Testis (tissue), 3 donors: Measurements from ENCODE around the gene AKAP10. TPM values are rescaled to one million over a fixed set of nuclear protein-coding genes. Genes with fewer than 3 reads are reported as not detected.
A peak's percentile ranks its signal among the peaks of the same experiment; 100 is the strongest.

ENCODE experiments used
- DNase-seq: peaks from one replicate; pipeline ENCODE4 v3.0.0-alpha.2; 2019
- H3K27ac ChIP-seq, 2 donors: fragments of 200-600 bp; sonication (generic); one replicate each; pipeline ENCODE4 v1.5.1; 2019
- H3K27me3 ChIP-seq: fragments of 200-600 bp; sonication (generic); one replicate; pipeline ENCODE4 v1.5.1; 2019
- H3K36me3 ChIP-seq: fragments of 200-600 bp; sonication (generic); one replicate; pipeline ENCODE4 v1.5.1; 2017; ENCODE audit warnings: low read depth; ENCODE audit errors: missing control alignments
- H3K4me1 ChIP-seq: fragments of 200-600 bp; sonication (generic); one replicate; pipeline ENCODE4 v1.5.1; 2019
- H3K4me3 ChIP-seq, 2 donors: fragments of 200-600 bp; sonication (generic); one replicate each; pipeline ENCODE4 v1.5.1; 2017 to 2019
- H3K9me3 ChIP-seq: fragments of 200-600 bp; sonication (generic); one replicate; pipeline ENCODE4 v1.5.1; 2017
- POLR2A ChIP-seq: fragments of 450-650 bp; IDR thresholded peaks from one replicate; pipeline ENCODE4 v1.6.1; 2017; ENCODE audit warnings: antibody characterized with exemption, mild to moderate bottlenecking, moderate library complexity
- WGBS, 2 donors: methylation state at CpG; one replicate each; pipeline ENCODE4 v1.1.5; 2018; 5-methylcytosine and 5-hydroxymethylcytosine counted together
- intact Hi-C: fragments of 100-400 bp; cut with DNase I; formaldehyde crosslinking; loops from one replicate; pipeline ENCODE4 v1.15.1; 2023; ENCODE audit warnings: low total_unique reads
- polyA plus RNA-seq: library from polyadenylated mRNA; stranded (reverse); fragments of 350-450 nt; fragmentation: Illumina TruSeq; extraction: RNeasy Lipid Tissue Mini Kit (QIAGEN cat#74804); gene quantifications from one replicate; pipeline ENCODE4 v1.2.3, GENCODE V29; 2014; ENCODE audit warnings: low read depth, low replicate concordance; ENCODE audit not compliant: insufficient read depth
- total RNA-seq, 2 donors: library from RNA; depleted of rRNA; stranded (reverse); fragments of >200 nt; gene quantifications; one replicate each; pipeline ENCODE4 v1.2.3, GENCODE V29; 2016
- TF ChIP-seq, protein P1 (sequence below), 3 experiments: fragments of 450-650 bp in 2 of 3; fragments of 200-600 bp in 1 of 3; sonication (generic) in 1 of 3; IDR thresholded peaks; one replicate each; pipeline ENCODE4 v1.5.1; 2016 to 2019; ENCODE audit warnings: antibody characterized with exemption in 3 of 3, mild to moderate bottlenecking in 2 of 3, moderate library complexity in 1 of 3

Gene AKAP10
- total and polyA plus RNA-seq, 3 donors from 2014 or later = 36.0 to 40.0 (median 38.4) TPM

- DNase-seq = peak; percentile 52
- Histone ChIP-seq H3K27me3 (no peaks in the 10 kb centered on the region), H3K9me3 (no peaks in the 10 kb centered on the region), H3K36me3 (no peaks in the 10 kb centered on the region), H3K4me3 (no peak overlapping the region), H3K4me1 (no peaks in the 10 kb centered on the region), H3K27ac (no peak overlapping the region)
- no peak for TF ChIP-seq POLR2A
- TF ChIP-seq, protein P1, sequence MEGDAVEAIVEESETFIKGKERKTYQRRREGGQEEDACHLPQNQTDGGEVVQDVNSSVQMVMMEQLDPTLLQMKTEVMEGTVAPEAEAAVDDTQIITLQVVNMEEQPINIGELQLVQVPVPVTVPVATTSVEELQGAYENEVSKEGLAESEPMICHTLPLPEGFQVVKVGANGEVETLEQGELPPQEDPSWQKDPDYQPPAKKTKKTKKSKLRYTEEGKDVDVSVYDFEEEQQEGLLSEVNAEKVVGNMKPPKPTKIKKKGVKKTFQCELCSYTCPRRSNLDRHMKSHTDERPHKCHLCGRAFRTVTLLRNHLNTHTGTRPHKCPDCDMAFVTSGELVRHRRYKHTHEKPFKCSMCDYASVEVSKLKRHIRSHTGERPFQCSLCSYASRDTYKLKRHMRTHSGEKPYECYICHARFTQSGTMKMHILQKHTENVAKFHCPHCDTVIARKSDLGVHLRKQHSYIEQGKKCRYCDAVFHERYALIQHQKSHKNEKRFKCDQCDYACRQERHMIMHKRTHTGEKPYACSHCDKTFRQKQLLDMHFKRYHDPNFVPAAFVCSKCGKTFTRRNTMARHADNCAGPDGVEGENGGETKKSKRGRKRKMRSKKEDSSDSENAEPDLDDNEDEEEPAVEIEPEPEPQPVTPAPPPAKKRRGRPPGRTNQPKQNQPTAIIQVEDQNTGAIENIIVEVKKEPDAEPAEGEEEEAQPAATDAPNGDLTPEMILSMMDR (IDR thresholded peaks at IDR 0.05) = no peak
- WGBS, 2 donors = 33 to 52% methylated on average over 4 of the region's 4 CpGs
- intact Hi-C loops = loop anchor here (5.0 kb wide), 1 partner anchor 131 kb away; no protein-coding TSS in a partner anchor
These were observed 13.7 kb upstream of the AKAP10 start for GRCh38 chr17:19991252-19991885.

DNA sequence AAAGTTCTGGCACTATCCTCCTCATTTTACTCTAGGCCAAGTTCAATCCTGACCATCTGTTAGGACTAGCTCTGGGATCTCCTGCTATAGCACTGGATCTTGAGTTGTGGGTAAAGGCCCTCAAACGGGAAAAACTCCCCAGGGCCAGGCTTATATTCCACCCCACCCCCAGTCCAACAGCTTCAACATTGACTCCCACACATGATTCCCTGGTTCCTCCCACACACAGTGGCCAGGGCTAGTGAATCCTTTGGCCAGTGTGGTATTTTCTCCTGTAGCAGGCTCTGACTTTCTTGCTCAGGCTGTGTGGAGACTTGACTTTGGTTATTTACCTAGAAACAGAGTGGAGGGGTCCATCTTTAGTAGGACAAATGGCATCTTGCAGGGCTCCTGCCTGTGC is 10.3 kb upstream of the AKAP10 start:
- Histone ChIP-seq H3K27me3 (no peaks in the 10 kb centered on the region), H3K4me1 (no peaks in the 10 kb centered on the region), H3K27ac (no peak overlapping the region), H3K9me3 (no peaks in the 10 kb centered on the region), H3K4me3 (no peak overlapping the region), H3K36me3 (no peaks in the 10 kb centered on the region)
- TF ChIP-seq POLR2A = no peak
- TF ChIP-seq, protein P1 (IDR thresholded peaks at IDR 0.05) = no peak
- intact Hi-C loops = no loop called here
- DNase-seq = no peak
- WGBS, 2 donors = 42 to 50% methylated on average over 1 of the region's 1 CpG

GRCh38 chr17:19986941-19987861 is 9.6 kb upstream of the AKAP10 start:
- Histone ChIP-seq H3K36me3 (no peaks in the 10 kb centered on the region), H3K4me3 (no peak overlapping the region), H3K27me3 (no peaks in the 10 kb centered on the region), H3K27ac (no peak overlapping the region), H3K9me3 (no peaks in the 10 kb centered on the region), H3K4me1 (no peaks in the 10 kb centered on the region)
- intact Hi-C loops = no loop called here
- DNase-seq = no peak
- 81 to 88% methylated on average over 13 of the region's 13 CpGs for WGBS, 2 donors
- TF ChIP-seq, protein P1 (IDR thresholded peaks at IDR 0.05) = no peak
- no peak for TF ChIP-seq POLR2A

- WGBS, 2 donors = 33 to 65% methylated on average over 26 to 43 of the region's 43 CpGs
- intact Hi-C loops = no loop called here
- Histone ChIP-seq H3K4me3 (peak overlapping the region; percentile 29 to 43), H3K27ac (peak overlapping the region in 1 of 2 donors; percentile 31), H3K9me3 (no peaks in the 10 kb centered on the region), H3K36me3 (no peaks in the 10 kb centered on the region), H3K4me1 (peaks cover 18% of the 10 kb centered on the region), H3K27me3 (no peaks in the 10 kb centered on the region)
- peak; percentile 50 for DNase-seq
- no peak for TF ChIP-seq POLR2A
- TF ChIP-seq, protein P1 (IDR thresholded peaks at IDR 0.05) = no peak
These were observed 2.5 kb upstream of the AKAP10 start for GRCh38 chr17:19979917-19980770.
